ENCODE measurements around the gene NPHP4.

The NPHP4 gene

GRCh38 chr1:5888606-5889211 is 103.5 kb downstream of the NPHP4 start:
- DNase-seq, result no peak

DNA sequence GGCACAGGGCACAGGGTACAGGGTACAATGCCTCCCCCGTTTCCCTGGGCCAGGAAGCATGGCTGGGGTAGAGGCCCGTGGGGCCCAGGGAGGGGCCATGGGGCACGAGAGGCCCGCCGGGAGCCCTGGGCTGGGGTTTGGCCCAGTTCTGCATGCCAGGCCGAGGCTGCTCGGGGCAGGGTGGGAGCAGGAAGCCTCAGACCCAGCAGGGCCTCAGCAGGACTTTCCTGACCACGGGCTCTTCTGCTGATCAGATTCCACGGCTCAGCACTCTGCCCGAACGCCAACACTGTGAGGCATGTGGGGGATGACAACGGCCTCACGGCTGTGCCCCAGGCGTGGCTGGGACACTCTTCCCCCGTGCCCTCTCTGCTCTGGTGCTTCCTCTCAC is 104.3 kb downstream of the NPHP4 start:
- no peak for DNase-seq

GRCh38 chr1:5887349-5887970 is 104.8 kb downstream of the NPHP4 start:
- DNase-seq, result no peak

DNA sequence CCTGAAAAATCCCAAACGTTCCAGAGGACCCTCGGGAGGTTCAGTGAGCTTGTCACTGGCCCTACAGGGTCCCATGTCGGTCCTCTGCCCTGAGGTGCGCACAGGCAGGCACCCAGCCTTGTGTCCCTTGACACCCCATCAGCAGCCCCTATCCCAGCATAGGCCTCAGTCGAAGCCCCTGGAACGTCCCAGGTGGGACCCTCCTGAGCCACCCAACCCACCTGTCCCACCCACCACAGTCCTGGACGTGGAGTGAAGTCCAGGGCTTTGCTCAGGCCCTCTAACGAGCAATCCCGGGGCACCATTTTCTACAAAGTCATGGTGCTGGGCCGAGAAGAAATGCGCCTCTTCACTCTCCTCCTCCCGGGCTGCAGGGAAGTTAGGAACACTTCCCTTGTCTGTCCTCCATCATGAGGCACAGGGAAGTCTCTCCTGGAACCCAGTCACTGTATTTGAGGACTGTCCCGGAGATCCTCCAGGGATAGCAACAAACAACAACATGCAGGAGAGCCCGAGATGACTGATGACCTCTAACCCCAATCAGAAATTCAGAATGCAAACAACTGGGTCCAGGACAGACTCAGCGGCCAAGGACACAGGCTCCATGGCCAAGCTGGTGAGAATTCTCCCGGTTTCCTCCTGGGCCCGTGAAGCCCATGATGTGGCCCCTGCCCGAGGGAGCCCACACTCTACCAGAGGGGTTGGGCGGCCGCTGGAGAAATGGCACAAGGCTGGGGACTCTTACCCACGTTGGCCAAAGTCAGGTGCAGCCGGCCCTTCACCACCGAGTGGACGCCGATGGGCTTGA is 105.5 kb downstream of the NPHP4 start:
- DNase-seq, result no peak

- DNase-seq, result no peak
Measured at GRCh38 chr1:5886140-5886483, 106.1 kb downstream of the NPHP4 start.

GRCh38 chr1:5885471-5886139 is 106.6 kb downstream of the NPHP4 start:
- no peak for DNase-seq

DNA sequence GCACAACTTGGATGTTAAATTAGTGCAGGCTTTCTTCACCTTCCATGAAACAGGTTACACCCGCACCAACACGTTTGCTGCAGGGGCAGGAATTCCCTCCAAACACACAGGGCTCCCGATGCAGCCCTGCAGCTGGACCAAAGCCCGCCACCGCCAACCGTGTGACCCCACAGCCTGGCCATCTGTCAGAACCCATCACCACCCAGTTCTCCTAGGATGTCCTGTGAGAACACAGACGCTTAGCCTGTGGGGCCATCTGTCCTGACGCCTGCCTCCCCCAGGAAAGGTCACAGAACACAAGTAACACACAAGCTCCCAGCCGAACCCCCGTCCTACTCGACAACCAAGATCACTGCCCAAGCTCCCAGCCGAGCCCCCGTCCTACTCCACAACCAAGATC is 108.1 kb downstream of the NPHP4 start:
- no peak for DNase-seq

DNA sequence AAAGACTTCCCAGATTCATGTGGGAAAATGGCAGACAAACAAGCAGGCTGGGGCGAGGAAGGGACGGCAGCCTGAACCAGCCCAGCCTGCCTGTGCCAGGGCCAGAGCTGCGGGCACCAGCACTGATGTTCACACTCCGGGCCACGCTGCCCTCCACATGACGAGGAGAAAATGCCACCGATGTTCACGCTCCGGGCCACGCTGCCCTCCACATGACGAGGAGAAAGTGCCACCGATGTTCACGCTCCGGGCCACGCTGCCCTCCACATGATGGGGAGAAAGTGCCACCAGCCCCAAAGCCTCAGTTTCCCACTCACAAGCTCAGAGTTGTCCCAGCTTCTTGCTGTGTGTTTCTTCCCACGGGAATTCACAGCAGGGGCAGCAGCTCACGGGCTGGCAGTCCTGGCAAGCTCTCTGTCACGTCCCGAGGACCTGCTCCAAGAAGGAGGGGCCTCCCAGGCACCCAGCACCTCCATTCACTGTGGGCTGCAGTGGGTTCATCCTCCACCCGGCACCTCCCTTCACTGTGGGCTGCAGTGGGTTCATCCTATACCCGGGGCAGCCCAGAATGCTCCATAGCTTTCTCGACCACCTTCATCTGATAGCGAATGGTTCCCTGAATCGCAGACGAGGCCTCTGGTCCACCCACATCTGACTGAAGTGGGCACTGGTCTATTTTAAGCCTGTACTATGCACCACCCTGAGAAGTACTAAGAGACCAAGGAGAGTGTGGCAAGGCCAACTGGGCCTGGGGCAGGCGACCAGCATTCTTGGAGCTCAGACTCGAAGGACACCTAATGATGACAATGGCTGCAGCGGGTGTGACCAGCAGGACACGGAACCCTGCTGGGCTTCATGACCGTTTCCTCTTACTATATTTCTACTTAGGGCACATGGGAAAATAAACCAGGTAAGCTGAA is 108.8 kb downstream of the NPHP4 start:
- no peak for DNase-seq

DNA sequence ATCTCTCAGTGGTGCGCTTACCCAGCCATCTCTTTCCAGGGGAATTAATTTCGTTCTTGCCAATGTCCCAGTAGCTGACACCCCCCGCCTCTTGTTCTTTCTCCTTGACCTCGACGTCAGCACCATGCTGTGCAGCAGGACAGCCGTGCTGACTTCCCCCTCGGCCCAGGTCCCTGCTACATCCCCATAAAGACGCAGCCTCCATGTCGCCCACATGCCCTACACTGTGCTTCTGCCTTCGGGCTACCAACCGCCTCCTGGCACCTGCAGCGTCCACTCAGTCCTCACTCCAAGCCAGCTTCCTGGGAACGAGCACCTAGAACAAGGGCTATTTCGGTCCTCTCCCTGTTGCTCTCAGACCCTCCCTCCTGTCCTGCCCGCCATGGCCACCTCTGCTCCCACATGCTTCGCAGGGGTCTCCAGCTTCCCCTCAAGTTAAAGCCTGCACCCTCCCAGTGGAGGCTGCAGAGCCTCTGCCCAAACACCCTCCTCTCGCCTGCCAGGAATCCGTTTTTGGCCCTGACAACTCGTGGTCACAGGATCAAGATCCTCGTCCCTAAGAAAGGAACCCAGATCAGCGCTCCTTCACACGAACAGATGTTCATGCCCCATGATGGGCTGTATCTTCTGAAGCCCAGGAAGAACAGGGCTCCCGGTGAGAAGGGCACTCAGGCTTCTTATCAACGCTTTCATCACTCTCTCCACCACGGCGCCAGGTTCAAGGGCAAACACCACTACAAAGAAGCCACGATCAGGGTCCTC is 109.7 kb downstream of the NPHP4 start:
- DNase-seq, result no peak

GRCh38 chr1:5881526-5882222 is 110.6 kb downstream of the NPHP4 start:
- DNase-seq, result no peak

DNA sequence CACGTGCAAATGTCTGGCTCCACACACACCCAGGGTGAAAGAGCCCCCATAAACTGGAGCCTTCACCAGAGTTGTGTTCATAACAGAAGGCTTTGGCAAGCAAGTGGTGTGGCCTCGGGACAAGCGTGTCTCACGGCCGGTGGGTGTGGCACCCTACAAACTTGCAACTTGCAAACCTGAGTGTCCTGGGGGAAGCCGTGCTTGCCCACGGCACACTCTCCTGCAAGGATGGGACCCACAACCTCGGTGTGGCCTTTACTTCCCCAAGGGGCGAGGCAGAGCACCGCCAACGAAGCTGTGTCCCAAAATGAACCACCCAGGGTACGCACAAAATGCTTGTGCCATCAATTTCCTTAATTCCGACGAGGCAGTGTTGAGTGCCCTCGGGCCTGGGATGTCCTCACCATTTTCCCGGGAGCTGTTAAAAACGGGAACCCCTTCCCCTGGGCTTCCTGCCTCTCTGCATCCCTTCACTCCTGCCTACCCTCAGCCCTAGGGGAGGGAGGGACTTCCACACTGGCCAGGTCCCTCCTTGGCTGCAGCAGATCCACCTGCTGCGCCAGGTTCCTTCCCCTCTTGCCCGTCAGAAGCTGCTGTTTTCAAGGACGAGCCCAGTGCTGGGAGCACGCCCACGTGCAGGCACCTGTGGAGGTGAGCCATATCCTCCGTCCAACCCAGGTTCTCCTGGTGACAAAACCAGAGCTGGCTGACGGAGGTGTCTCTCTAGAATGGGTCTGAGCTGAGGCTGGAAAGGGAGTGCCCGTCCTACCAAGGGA is 111.4 kb downstream of the NPHP4 start:
- no peak for DNase-seq

- no peak for DNase-seq
Measured at GRCh38 chr1:5879421-5879820, 112.8 kb downstream of the NPHP4 start.

DNA sequence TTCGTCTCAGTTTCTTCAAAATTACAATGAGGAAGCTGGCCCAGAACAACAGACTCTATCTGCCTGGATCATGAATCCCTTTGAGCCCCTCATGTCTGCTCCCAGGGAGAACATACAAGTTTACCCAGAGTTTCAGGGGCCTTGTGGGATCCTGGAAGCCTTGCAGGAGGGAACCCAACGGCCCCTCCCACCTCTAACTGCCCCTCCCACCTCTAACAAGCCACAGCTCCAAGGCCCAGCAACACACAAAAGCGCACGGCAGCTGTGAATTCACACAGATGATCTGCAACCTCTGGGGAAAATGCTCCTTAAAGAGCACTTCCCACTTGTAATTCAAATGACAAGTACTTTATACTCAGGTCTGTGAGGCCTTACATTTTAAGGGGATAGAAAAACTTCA is 113.3 kb downstream of the NPHP4 start:
- DNase-seq, result no peak

GRCh38 chr1:5877683-5878530 is 114.3 kb downstream of the NPHP4 start:
- no peak for DNase-seq

DNA sequence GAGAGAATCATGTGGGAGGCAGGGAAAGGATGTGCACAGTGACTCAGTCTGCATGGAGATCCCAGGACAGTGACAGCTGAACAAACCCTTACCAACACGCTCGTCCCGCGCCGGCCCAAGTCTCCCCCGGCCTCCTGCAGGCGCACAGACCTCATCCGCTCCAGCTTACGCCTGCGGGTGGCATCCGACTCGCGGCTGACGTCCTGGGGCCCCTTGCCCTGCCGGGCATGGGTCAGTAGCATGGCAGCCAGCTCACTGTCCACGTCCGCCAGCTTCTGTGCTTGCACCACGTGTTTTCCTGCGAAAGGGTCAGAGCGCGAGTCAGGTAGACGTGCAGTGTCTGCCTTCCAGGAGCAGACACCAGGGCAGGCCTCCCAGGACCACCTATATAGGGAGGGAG is 115.2 kb downstream of the NPHP4 start:
- DNase-seq, result no peak

GRCh38 chr1:5876094-5876650 is 116.1 kb downstream of the NPHP4 start:
- DNase-seq, result no peak

- no peak for DNase-seq
Measured at GRCh38 chr1:5875345-5875910, 116.8 kb downstream of the NPHP4 start.

DNA sequence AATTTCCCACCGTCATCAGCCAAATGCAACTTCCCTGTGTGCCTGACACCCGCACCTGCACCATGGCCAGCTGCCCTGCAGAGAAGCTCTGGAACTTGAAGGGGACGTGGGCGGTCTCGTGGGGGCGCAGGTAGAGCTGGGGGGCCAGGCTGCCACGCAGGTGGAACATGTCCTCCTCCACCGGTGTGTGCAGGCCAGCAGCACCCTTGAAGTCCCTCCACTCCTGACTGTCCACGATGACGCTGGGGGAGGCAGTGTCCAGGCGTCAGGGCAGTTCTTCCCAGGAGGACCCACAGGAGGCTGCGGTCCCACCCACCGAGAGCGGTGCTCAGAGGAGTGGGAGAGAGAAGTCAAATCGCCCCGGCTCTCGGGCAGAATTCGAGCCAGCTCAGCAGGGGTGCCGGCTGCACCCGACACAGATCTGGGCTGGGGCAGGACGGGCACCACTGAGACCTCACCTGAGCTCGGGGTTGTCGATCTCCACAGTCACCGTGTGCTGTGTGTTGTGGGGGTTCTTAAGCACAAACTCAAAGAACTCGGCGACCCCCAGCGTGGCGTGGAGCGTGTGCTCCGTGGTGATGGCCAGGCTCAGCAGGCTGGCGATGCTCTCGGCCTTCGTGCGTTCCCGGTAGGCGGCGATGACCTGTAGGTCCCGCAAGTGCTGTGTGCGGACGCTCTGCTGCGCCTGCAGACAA is 117.7 kb downstream of the NPHP4 start:
- no peak for DNase-seq
